Measurements from ENCODE around the gene RDH16. TPM values are rescaled to one million over a fixed set of nuclear protein-coding genes. Genes with fewer than 3 reads are reported as not detected.
"Not testable (repeated sequence)": the region's sequence is repeated elsewhere in the genome, so short reads cannot be mapped to it uniquely, and the experiment has no call there.

The RDH16 gene
- total RNA-seq, 1 donor: 0.09 TPM

DNA sequence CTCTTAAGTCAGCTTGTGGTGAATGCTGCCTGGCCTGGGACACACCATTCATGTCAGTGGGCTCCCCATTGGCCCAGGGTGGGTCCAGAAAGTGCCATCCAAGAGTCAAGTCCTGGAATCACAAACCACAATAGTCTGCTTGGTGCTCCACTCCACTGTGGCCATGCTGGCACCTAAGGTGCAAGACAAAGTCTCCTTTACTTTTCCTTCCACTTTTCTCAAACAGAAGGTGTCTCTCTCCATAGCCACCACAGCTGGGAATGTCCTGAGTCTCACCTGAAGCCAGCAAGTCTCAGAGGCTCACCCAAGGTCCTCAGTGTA, 9.0 kb downstream of the RDH16 start:
- no peak overlapping the region for H3K4me3 ChIP-seq (ENCODE audit: low read depth, low read length)
- DNase-seq (ENCODE audit: low read depth): no peak
- TF ChIP-seq, protein P1, sequence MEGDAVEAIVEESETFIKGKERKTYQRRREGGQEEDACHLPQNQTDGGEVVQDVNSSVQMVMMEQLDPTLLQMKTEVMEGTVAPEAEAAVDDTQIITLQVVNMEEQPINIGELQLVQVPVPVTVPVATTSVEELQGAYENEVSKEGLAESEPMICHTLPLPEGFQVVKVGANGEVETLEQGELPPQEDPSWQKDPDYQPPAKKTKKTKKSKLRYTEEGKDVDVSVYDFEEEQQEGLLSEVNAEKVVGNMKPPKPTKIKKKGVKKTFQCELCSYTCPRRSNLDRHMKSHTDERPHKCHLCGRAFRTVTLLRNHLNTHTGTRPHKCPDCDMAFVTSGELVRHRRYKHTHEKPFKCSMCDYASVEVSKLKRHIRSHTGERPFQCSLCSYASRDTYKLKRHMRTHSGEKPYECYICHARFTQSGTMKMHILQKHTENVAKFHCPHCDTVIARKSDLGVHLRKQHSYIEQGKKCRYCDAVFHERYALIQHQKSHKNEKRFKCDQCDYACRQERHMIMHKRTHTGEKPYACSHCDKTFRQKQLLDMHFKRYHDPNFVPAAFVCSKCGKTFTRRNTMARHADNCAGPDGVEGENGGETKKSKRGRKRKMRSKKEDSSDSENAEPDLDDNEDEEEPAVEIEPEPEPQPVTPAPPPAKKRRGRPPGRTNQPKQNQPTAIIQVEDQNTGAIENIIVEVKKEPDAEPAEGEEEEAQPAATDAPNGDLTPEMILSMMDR (IDR thresholded peaks at IDR 0.05; ENCODE audit: insufficient read depth, low read length): no peak

DNA sequence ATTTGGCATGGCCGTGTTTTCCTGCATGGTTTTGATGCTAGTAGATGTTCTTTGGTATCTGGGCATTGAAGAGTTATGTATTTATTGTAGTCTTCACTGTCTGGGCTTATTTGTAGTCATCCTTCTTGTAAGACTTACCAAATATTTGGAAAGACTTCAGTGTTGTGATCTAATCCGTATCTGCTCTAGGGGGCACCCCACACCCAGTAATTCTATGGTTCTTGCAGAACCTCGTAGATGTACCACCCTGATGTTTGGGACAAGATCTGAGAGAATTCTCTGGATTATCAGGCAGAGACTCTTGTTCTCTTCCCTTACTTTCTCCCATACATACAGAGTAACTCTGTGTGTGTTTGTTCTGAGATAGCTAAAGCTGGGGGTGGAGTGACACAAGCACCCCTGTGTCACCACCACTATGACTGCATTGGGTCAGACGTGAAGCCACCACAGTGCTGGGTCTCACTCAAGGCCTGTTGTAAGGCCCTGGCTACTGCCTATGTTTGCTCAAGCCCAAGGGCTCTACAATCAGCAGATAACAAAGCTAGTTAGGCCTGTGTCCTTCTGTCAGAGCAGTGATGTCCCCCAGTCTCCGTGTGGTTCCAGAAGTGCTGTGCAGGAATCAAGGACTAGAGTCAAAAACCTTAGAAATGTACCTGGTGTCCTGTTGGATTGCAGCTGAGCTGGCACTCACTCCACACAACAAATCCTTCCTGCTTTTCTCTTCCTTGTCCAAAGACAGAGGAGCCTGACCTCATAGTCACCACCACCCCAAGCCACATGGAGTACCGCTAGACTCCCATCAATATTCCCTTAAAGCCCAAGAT, 9.6 kb downstream of the RDH16 start:
- TF ChIP-seq, protein P1 (IDR thresholded peaks at IDR 0.05; ENCODE audit: insufficient read depth, low read length): no peak
- peak; percentile 8 for DNase-seq (ENCODE audit: low read depth)
- no peak overlapping the region for H3K4me3 ChIP-seq (ENCODE audit: low read depth, low read length)

DNA sequence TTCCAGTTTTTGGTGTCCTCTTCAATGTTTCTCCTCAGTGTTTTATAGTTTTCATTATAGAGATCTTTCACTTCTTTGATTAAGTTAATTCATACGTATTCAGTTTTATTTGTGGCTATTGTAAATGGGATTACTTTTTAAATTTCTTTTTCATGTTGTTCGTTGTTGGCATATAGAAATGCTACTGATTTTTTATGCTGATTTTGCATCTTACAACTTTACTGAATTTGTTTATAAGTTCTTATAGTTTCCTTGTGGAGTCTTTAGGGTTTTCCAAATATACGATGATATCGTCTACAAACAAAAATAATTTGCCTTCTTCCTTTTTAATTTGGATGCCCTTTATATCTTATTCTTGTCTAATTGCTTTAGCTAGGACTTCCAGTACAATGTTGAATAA, 13.5 kb downstream of the RDH16 start:
- TF ChIP-seq, protein P1 (IDR thresholded peaks at IDR 0.05; ENCODE audit: insufficient read depth, low read length): no peak
- H3K4me3 ChIP-seq (ENCODE audit: low read depth, low read length): no peak overlapping the region
- DNase-seq (ENCODE audit: low read depth): no peak

- H3K4me3 ChIP-seq (ENCODE audit: low read depth, low read length); DNase-seq (ENCODE audit: low read depth): not testable (repeated sequence)
These were observed 14.0 kb downstream of the RDH16 start for GRCh38 chr12:56943374-56943773.

- no peak overlapping the region for H3K4me3 ChIP-seq (ENCODE audit: low read depth, low read length)
- TF ChIP-seq, protein P1 (IDR thresholded peaks at IDR 0.05; ENCODE audit: insufficient read depth, low read length): no peak
- DNase-seq (ENCODE audit: low read depth): peak; percentile 48
These were observed 15.9 kb downstream of the RDH16 start for GRCh38 chr12:56941299-56942017.

DNA sequence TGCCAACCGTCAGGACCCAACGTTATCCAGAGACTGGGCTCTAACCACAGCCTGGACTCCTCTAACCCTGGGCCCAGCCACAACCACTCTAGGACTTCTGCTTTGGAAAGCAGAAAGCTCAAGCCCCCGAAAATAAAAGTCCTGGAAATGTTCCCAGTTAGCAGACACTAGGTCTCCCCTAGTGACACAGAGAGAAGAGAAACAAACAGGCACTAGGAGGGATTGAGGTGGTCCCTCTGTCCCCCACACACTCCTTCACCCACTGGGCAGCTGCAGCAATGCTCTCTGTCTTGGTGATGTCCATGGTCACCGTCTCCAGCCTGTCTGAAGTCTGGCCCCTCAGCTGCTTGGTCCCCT, 16.5 kb downstream of the RDH16 start:
- DNase-seq (ENCODE audit: low read depth); H3K4me3 ChIP-seq (ENCODE audit: low read depth, low read length): not testable (repeated sequence)

DNA sequence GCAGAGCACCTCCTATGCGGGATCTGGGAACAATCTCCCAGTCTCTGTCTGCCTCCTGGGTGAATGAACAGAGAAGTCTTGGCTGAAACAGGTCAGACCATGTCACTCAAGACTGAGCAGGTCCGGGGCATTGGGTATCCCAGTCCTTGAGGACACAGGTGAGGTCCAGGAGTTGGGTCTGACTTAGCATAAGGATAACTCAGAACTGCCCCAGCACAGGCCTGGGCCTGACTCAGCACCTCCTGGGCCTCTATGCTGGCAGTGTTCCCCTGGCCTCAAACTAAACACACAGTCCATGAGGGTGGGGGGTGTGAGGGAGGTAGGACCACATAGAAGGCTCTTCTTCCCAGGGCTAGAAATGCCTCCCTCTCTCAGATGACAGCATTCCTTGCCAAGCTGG, 21.7 kb downstream of the RDH16 start:
- TF ChIP-seq, protein P1 (IDR thresholded peaks at IDR 0.05; ENCODE audit: insufficient read depth, low read length): no peak
- DNase-seq (ENCODE audit: low read depth): no peak
- H3K4me3 ChIP-seq (ENCODE audit: low read depth, low read length): no peak overlapping the region

- DNase-seq (ENCODE audit: low read depth): no peak
- H3K4me3 ChIP-seq (ENCODE audit: low read depth, low read length): no peak overlapping the region
- TF ChIP-seq, protein P1 (IDR thresholded peaks at IDR 0.05; ENCODE audit: insufficient read depth, low read length): no peak
These were observed 22.3 kb downstream of the RDH16 start for GRCh38 chr12:56935157-56935556.

Measured in fibroblast of the aortic adventitia (primary cell).